ENCODE data around the gene HSBP1L1.
A peak's percentile ranks its signal among the peaks of the same experiment; 100 is the strongest.

Gene HSBP1L1

GRCh38 chr18:79930020-79930642 lies 34.3 kb upstream of the HSBP1L1 start:
- no peak for DNase-seq

DNA sequence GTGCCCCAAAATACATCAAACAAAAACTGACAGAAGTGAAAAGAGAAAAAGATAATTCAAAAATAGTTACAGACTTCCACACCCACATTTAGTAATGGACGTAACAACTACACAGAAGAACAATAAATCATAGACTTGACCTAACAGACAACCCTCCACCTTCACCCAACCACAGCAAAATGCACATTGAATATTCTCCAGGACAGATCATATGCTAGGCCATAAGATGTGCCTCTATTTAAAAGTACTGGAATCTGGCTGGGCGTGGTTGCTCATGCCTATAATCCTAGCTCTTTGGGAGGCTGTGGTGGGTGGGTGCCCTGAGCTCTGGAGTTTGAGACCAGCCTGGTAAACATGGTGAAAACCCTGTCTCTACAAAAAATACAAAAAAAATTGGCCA lies 33.0 kb upstream of the HSBP1L1 start:
- DNase-seq, result no peak

DNA sequence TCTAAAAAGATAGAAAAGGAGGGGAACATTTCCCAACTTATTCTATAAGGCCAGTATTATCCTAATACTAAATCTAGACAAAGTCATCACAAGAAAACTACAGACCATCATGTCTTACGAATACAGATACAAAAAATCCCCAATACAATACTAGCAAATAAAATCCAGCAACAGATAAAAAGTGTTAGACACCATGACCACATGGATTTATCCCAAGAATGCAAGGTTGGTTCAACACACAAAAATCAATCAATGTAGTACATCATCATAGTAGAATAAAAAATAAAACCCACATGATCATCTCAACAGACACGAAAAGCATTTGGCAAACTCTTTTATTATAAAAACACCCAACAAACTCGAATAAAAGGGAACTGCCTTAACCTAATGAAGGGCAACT lies 31.5 kb upstream of the HSBP1L1 start:
- DNase-seq, result no peak

DNA sequence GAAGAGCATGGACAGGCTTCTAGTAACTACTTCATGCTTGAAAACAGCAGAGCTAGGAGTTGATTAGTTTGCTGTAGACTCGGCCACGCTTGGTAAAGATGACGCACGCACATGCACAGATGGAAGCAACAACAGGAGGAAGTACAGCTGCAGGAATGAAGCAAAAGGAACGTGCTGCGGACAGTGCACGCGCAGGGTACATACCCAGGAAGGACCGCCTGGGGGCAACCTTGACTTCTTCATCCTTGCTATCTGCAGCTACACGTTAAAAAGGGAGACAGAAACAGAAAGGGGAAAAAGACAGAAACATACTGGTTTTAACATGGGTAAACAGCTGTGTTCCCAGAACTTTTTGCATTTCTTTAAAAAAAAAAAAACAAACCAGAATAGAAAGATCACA lies 30.7 kb upstream of the HSBP1L1 start:
- peak; percentile 96 for DNase-seq

DNA sequence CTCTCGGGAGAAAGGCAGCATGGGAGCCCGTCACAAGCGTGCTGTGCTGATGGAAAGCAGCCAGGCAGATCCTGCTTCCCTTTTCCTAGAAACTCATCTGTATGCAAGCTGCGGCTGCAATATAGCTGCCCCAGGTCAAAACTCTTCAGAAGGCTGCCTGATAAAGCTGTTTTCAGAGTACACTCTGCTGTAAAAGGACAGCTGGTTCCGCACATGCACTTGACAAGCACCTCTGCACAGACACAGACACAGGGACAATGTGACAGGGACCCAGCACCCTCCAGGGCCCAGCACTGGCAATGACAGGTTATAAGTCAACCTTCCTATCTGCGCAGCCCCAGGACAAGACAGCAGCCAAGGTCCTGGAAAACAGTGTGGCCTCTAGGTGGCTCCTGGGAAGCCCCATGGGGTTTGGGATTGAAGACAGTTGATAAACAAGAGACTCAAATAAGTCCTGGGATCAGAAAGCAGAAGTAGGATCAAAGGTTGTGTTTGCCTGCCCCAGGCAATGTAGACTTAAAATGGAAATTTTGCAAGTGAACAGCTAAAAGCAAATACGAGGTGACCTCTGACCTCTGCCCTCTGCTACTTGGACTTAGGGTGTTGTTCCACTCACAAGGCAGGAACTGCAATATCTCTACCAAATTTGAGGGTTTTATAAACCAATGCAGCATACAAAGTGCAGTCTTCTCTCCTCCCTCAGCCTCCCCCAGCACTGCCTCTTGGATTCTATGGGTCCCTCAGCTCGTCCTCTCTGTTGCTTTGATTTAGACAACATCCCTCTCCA lies 29.9 kb upstream of the HSBP1L1 start:
- DNase-seq, result peak; percentile 89

- DNase-seq, result no peak
These were observed 29.4 kb upstream of the HSBP1L1 start for GRCh38 chr18:79935098-79935480.

GRCh38 chr18:79935499-79935898 lies 28.9 kb upstream of the HSBP1L1 start:
- no peak for DNase-seq

DNA sequence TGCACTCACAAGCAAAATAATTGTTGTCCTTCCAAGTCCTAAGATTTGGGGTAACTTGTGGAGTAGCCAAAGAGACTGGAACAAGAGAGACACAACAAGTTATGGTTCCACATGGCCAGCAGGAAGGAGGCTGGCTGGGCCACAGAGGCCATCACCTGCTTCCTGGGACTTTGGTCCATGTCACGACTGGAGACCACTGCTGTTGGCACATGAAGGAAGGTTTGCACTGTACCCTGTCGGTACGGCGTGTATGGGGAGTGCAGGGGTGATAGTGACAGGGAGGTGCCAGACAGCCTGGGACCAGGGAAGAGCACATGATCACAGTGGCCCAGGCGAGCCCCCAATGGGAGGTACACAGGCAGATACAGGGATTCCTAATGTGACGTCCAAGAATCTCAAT lies 28.5 kb upstream of the HSBP1L1 start:
- no peak for DNase-seq

GRCh38 chr18:79936641-79937040 lies 27.8 kb upstream of the HSBP1L1 start:
- DNase-seq, result no peak

DNA sequence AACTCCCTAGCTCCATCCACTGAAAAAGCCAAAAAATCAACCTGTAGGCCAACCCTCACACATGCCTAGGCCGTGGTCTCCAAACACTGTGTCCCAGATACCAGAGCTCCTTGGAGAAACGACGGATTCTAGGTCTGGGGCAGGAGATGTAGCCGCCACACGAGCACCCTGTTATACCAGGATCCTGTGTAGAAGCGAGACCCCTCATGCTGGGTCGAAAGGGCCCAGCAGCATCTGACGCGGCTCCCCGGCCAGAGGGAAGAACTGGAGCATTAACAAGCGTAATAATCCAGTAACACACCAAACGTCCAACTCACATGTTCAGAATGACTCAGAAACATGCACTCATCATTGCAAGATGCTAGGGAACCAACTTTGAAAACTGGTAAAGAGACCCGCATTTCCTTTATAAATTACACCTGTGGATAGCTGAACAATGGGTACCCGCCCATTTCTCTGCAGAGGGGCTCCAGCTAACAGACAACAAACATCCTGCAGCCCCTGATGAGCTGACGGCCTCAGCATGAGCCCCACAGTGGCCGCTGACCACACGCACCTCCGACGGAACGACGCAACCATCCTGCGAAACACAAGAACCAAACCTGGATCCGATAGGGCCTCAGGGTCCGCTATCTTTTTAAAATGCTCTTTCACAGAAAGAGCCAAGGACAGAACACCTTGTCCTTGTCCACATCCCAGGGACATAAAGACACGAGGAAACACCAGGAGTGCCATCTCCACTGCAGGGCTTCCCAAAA lies 27.2 kb upstream of the HSBP1L1 start:
- no peak for DNase-seq

DNA sequence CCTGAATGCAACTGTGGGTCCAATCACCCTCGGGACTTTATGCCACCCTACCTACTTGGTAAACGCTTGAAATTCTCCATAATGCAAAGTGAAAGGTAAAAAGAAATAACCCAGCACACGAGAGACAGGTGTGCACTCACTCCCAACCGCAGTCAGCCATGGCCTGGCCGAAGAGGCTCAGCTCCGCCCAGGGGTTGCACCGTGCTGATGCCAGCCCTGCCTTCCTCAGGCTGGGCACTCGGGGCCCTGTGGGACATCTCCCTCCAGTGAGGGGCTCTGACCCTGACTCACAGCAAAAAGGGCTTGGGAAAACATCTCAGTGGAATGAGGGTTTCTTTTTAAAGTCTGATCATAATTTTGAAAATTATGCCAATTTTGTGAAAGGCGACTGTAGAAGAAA lies 26.2 kb upstream of the HSBP1L1 start:
- no peak for DNase-seq

DNA sequence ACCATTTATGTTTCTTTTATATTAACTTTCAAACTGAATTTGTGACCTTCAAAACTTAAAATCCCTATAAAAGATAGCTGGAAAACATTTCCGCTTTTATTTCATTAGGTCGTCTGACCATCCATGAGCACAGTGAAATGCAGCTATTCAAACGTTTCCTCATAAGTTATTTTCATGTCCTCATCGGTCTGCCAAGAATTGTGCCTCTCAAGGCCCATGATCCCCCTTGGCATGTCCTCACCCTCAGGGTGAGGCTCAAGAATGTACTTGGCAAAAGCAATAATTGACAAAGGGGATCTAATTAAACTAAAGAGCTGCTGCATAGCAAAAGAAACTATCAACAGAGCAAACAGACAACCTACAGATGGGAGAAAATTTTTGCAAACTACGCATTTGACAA lies 25.3 kb upstream of the HSBP1L1 start:
- DNase-seq, result no peak

DNA sequence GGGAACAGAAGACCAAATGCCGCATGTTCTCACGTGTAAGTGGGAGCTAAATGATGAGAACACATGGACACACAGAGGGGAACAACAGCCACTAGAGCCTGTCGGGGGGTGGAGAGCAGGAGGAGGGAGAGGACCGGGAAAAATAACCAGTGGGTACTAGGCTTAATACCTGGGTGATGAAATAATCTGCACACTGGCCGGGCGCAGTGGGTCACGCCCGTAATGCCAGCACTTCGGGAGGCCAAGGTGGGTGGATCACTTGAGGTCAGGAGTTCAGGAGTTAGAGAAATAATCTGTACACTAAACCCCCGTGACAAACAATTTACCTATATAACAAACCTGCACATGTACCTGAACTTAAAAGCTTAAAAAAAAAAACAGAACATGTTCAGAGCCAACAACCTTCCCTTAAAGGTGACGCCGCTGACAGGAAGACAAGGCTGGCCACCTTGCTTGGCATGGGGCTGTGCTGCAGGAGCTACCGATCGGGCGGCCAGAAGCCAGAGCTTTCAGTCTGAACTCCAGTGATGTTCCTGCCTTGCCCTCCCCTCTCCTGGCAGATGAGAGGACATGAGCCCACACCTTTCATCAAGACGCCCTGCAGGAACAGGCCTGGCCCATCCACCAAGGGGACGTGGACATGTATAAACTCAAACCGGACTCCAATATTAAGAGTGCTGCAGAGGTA lies 24.2 kb upstream of the HSBP1L1 start:
- DNase-seq, result no peak

DNA sequence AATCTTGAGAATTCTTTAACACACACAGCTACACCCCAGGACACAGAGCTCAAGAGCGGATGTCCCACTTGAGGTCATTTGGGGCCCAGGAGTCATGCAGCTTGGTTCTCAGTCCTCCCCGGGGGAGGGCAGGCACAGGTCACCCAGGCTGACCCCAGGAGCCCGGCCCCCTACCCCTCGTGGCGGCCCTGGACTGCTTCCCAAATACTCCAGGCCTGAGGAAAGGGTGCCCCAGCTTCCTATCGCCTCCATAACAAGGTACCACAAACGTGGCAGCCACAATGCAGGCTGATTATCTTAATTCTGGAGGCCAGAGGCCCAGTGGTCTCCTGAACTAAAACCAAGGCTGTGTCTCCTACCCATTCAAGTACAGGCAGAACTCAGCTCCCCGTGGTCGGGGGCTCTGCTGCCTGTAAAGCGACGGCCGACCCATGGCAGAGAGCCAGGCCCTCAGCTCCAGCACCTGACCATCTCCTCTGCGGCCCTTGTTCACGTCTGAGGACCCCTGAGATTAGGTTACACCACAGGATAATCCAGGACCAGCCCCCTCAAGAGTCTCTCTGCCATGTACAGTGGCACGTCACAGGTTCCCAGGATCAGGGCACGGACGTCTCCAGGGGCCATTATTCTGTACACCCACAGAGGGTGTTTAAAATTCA lies 23.5 kb upstream of the HSBP1L1 start:
- no peak for DNase-seq

GRCh38 chr18:79941473-79942119 lies 22.8 kb upstream of the HSBP1L1 start:
- DNase-seq, result no peak

DNA sequence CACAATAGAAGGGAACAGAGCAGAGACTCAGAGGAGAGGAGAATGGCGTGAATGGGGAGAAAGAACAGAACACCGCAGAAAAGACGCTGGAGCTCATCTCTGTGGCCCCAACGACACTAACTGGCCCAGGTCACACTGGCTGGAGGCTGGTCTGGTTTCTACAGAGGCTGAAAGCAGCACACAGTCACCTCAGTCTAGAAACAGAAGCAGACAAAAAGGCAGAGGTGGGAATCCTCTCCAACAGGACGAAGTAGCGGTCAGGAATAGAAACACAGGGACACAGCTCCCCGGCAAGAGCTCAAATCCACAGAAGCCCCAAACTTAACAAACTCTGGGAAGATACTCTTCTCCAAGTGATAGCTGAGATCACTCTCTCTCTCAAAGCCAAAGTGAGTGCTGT lies 22.2 kb upstream of the HSBP1L1 start:
- DNase-seq, result no peak

DNA sequence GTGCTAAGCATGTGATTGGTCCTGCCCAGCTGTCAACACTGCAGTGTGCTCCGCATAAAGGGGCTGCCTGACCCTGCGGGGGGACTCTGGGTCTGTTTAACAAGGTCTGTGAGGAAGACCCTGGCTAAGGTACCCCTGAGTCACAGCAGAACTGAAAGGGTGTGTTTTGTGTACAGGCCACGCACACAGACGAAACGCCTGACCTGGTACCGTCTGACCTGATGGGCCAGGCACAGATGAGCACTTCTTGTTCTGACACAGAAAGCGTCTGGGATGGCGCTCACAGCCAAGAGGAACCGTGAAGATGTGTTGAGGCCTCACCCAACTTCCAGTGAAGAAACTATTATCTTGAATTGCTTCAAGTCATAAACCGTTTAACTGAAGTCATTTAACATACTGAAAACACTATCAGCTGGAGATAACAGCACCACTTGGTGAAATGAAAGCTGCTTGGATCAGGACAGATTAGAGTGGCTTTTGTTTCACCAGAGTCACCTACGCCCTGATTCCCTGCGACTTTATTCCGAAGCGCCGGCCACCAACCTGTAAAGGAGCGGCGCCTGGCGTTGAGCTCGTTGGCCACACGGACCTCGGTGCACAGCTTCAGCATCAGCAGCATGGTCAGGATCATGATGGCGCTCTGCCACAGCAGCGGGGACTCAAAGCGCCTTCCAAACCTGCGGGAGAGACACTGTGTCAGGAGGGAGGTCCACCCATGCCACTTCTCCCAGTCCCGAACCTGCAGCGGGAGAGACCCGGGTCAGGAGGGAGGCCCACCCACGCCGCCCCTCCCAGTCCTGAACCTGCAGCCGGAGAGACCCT lies 21.4 kb upstream of the HSBP1L1 start:
- DNase-seq, result no peak

DNA sequence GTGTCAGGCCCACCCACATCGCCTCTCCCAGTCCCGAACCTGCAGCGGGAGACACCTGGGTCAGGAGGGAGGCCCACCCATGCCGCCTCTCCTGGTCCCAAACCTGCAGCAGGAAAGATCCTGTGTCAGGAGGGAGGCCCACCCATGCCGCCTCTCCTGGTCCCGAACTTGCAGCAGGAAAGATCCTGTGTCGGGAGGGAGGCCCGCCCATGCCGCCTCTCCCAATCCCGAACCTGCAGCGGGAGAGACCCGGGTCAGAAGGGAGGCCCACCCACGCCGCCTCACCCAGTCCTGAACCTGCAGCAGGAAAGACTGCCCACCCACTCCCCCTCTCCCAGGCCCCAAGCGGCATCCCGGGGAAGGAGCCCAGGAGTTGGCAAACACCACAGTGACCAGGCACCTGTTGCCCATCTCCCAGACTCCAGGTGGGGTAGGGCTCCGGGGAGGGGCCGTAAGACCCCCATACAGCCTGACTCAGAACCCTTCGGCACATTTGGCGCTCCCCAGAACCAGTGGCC lies 20.8 kb upstream of the HSBP1L1 start:
- no peak for DNase-seq

DNA sequence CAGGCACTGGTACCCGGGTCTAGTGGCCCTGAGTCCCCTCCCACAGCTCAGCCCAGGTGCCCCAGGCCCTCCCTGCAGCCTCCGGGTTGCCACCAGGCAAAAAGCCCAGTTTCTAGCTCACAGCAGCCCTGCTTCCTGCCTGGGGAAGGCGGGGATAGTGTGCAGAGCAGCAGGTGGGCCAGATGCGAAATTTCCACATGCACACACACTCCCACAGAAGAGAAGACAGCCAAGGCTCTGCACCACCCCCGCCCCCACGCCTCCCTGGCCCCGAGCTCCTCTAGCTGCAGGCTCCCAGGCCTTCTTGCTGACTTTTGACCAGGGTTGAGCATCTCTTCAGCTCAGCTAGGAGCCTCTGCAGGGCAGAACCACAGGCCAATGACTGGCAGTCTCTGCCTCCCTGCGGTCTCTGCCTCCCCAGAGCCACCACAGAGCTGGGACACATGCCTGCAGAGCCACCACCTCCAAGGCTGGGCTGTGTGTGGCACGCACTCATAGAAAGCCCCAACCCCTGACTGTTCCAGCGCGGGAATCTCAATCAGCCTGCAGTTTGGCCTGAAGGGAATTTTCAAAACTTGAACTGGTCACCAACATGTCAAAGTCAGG lies 20.2 kb upstream of the HSBP1L1 start:
- DNase-seq, result peak; percentile 45

DNA sequence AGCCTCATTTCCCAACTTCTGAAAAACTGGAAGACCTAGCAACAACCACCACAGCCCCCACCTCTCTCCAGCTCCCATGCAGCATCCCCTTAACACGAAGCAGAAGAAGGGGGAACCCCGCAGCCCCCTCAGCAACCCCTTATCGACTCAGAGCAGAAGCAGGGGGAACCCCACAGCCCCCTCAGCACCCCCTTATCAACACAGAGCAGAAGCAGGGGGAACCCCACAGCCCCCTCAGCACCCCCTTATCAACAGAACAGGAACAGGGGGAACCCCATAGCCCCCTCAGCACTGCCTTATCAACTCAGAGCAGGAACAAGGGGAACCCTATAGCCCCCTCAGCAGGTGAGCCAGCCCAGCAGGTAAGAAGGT lies 19.7 kb upstream of the HSBP1L1 start:
- DNase-seq, result no peak
